Ishikawa (cell line): ENCODE measurements around the gene PREP.

ENCODE experiments used
- CEBPB ChIP-seq: IDR thresholded peaks from 2 replicates; pipeline ENCODE4 v1.6.1; 2012
- CREB1 ChIP-seq: IDR thresholded peaks from 2 replicates; pipeline ENCODE4 v1.6.1; 2012; ENCODE audit warnings: low read depth
- EGR1 ChIP-seq: IDR thresholded peaks from 2 replicates; pipeline ENCODE4 v1.6.1; 2012
- EP300 ChIP-seq: IDR thresholded peaks from 2 replicates; pipeline ENCODE4 v1.6.1; 2012; ENCODE audit warnings: borderline replicate concordance
- FOXM1 ChIP-seq: IDR thresholded peaks from 2 replicates; pipeline ENCODE4 v1.6.1; 2012; ENCODE audit warnings: low read depth, borderline replicate concordance
- MAX ChIP-seq: IDR thresholded peaks from 2 replicates; pipeline ENCODE4 v1.6.1; 2012
- NFIC ChIP-seq: IDR thresholded peaks from 2 replicates; pipeline ENCODE4 v1.6.1; 2012
- RAD21 ChIP-seq: IDR thresholded peaks from 2 replicates; pipeline ENCODE4 v1.6.1; 2012; ENCODE audit warnings: low read depth
- REST ChIP-seq: IDR thresholded peaks from 2 replicates; pipeline ENCODE4 v1.6.1; 2012; ENCODE audit warnings: low read depth, mild to moderate bottlenecking
- TAF1 ChIP-seq: IDR thresholded peaks from 2 replicates; pipeline ENCODE4 v1.6.1; 2012; ENCODE audit warnings: low read depth, mild to moderate bottlenecking
- TCF12 ChIP-seq: IDR thresholded peaks from 2 replicates; pipeline ENCODE4 v1.6.1; 2012; ENCODE audit warnings: low read depth
- TEAD4 ChIP-seq: IDR thresholded peaks from 2 replicates; pipeline ENCODE4 v1.6.1; 2012
- USF1 ChIP-seq: IDR thresholded peaks from 2 replicates; pipeline ENCODE4 v1.6.1; 2012
- YY1 ChIP-seq: IDR thresholded peaks from 2 replicates; pipeline ENCODE4 v1.6.1; 2012; ENCODE audit warnings: low read depth
- ZBTB7A ChIP-seq: IDR thresholded peaks from 2 replicates; pipeline ENCODE4 v1.6.1; 2012; ENCODE audit warnings: low read depth

The PREP gene

GRCh38 chr6:105292689-105293339 is 110.1 kb downstream of the PREP start:
- no peak for TF ChIP-seq TAF1
- no peak for TF ChIP-seq YY1
- TF ChIP-seq MAX, result no peak
- TF ChIP-seq RAD21, result no peak
- no peak for TF ChIP-seq FOXM1
- no peak for TF ChIP-seq TEAD4
- TF ChIP-seq REST, result no peak
- no peak for TF ChIP-seq ZBTB7A
- TF ChIP-seq TCF12, result no peak
- TF ChIP-seq EP300, result no peak
- TF ChIP-seq CREB1, result no peak
- no peak for TF ChIP-seq CEBPB

- TF ChIP-seq TCF12 (no peak), CREB1 (no peak)
These were observed 111.4 kb downstream of the PREP start for GRCh38 chr6:105291525-105291924.

- TF ChIP-seq MAX (no peak), NFIC (no peak), TAF1 (no peak), TEAD4 (no peak), YY1 (no peak), CREB1 (no peak), CEBPB (no peak), USF1 (no peak), REST (no peak), ZBTB7A (no peak), FOXM1 (no peak)
These were observed 120.0 kb downstream of the PREP start for GRCh38 chr6:105282631-105283585.

GRCh38 chr6:105280033-105280432 is 122.8 kb downstream of the PREP start:
- TF ChIP-seq RAD21 (no peak), EGR1 (no peak), MAX (no peak), FOXM1 (no peak), USF1 (no peak), TCF12 (no peak), TEAD4 (no peak), ZBTB7A (no peak)

GRCh38 chr6:105279463-105279862 is 123.4 kb downstream of the PREP start:
- TF ChIP-seq NFIC, result no peak
- TF ChIP-seq MAX, result no peak

GRCh38 chr6:105278813-105279212 is 124.1 kb downstream of the PREP start:
- TF ChIP-seq CREB1 (no peak), NFIC (no peak), FOXM1 (no peak), ZBTB7A (no peak), YY1 (no peak), REST (no peak), MAX (no peak), TAF1 (no peak), CEBPB (no peak)
